GM12878 (cell line): ENCODE measurements around the gene CCNC.

Source experiments
- CTCF ChIP-seq, 3 experiments: IDR thresholded peaks in 2 of 3; conservative IDR thresholded peaks in 1 of 3; 2 replicates each; pipeline ENCODE4 v1.5.1; 2011; ENCODE audit warnings: low read depth in 3 of 3, low read length in 3 of 3, mild to moderate bottlenecking in 3 of 3, control low read depth in 2 of 3, moderate library complexity in 2 of 3, inconsistent platforms in 1 of 3, mixed read lengths in 1 of 3; ENCODE audit not compliant: control insufficient read depth in 2 of 3, insufficient read depth in 1 of 3; ENCODE audit errors: extremely low read depth in 1 of 3
- E4F1 ChIP-seq: fragments of 450-650 bp; IDR thresholded peaks from 2 replicates; pipeline ENCODE4 v1.6.1; 2018; ENCODE audit warnings: borderline replicate concordance, mild to moderate bottlenecking; ENCODE audit not compliant: partially characterized antibody
- HCFC1 ChIP-seq: fragments of 150-350 bp; IDR thresholded peaks from 2 replicates; pipeline ENCODE4 v1.6.1; 2014; ENCODE audit warnings: low read length
- HDAC2 ChIP-seq: fragments of 200-600 bp; sonication (generic); IDR thresholded peaks from 2 replicates; pipeline ENCODE4 v1.6.1; 2017
- POLR2A ChIP-seq: IDR thresholded peaks from 2 replicates; pipeline ENCODE4 v1.6.1; 2011; ENCODE audit warnings: low read depth, mild to moderate bottlenecking, low read length
- RAD21 ChIP-seq: IDR thresholded peaks from 2 replicates; pipeline ENCODE4 v1.6.1; 2011; ENCODE audit warnings: mild to moderate bottlenecking, low read depth, low read length, moderate library complexity; ENCODE audit not compliant: insufficient read depth
- RCOR1 ChIP-seq: conservative IDR thresholded peaks from 2 replicates; pipeline ENCODE4 v1.6.1; 2012; ENCODE audit warnings: low read depth, low read length, improper control_type of control experiment
- SIN3A ChIP-seq: IDR thresholded peaks from 2 replicates; pipeline ENCODE4 v1.6.1; 2012; ENCODE audit warnings: low read depth, low read length, improper control_type of control experiment
- SMAD1 ChIP-seq: fragments of 450-650 bp; IDR thresholded peaks from 2 replicates; pipeline ENCODE4 v1.6.1; 2018; ENCODE audit warnings: mild to moderate bottlenecking, low read depth; ENCODE audit not compliant: partially characterized antibody

DNA sequence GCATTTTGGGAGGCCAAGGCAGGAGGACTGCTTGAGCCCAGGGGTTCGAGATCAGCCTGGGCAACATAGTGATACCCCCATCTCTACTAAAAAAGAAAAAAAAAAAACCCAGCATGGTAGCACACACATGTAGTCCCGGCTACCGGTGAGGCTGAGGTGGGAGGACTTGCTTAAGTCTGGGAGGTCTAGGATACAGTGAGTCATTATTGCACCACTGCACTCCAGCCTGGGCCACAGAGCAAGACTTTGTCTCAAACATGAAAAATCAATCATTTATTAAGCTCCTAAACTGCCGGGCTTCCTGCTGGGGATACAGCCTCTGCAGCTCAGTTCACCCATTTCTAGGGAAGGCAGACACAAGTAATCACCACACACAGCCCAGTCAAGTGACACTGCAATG is 45.9 kb downstream of the CCNC start:
- TF ChIP-seq HDAC2 (no peak), CTCF (IDR thresholded peaks at IDR 0.05 in 2 of 3, conservative IDR thresholded peaks at IDR 0.05 in 1 of 3; ENCODE audit: control insufficient read depth in 2 of 3, extremely low read depth in 1 of 3, insufficient read depth in 1 of 3, low read depth in 3 of 3, low read length in 3 of 3) (no peak), HCFC1 (no peak), E4F1 (no peak), POLR2A (no peak), SMAD1 (no peak), RCOR1 (no peak), RAD21 (no peak), SIN3A (no peak)
